Stimulated activated naive B cell treated with anti-CD40 and anti-IgM and Interleukin-4, amounts not matched to agents 10 μg/mL and 1 μg/mL and 100 μg/mL, for 72 hours (primary cell): Measurements from ENCODE around the gene AMIGO3.
"Not testable (repeated sequence)": the region's sequence is repeated elsewhere in the genome, so short reads cannot be mapped to it uniquely, and the experiment has no call there.

ENCODE experiments used
- ATAC-seq, 2 donors: fragments of 150-1000 bp; cut with Tn5 transposase; replicated peaks; 2 replicates each; pipeline ENCODE4 v1.10.0; 2021; ENCODE audit warnings: moderate library complexity in 1 of 2
- DNase-seq: peaks from one replicate; pipeline ENCODE4 v3.0.0; 2021
- H3K27ac Mint-ChIP-seq: one replicate; pipeline ENCODE4 v1.8.0; 2022; ENCODE audit warnings: mild to moderate bottlenecking, mixed read lengths
- H3K27me3 Mint-ChIP-seq, 2 donors: one replicate each; pipeline ENCODE4 v1.8.0; 2022; ENCODE audit warnings: mixed read lengths in 2 of 2
- H3K36me3 Mint-ChIP-seq, 2 donors: one replicate each; pipeline ENCODE4 v1.8.0; 2022; ENCODE audit warnings: mixed read lengths in 2 of 2, mild to moderate bottlenecking in 1 of 2
- H3K4me1 Mint-ChIP-seq, 2 donors: one replicate each; pipeline ENCODE4 v1.8.0; 2022; ENCODE audit warnings: mixed read lengths in 2 of 2, mild to moderate bottlenecking in 1 of 2
- H3K4me3 Mint-ChIP-seq, 2 donors: one replicate each; pipeline ENCODE4 v1.8.0; 2022; ENCODE audit warnings: mild to moderate bottlenecking in 2 of 2, mixed read lengths in 2 of 2, moderate library complexity in 1 of 2
- H3K9me3 Mint-ChIP-seq, 2 donors: one replicate each; pipeline ENCODE4 v1.8.0; 2022; ENCODE audit warnings: mixed read lengths in 2 of 2, mild to moderate bottlenecking in 1 of 2

The AMIGO3 gene

GRCh38 chr3:49694409-49695070 lies 24.9 kb downstream of the AMIGO3 start:
- peaks cover 15 to 28% of the 10 kb centered on the region in 2 donors for H3K36me3 Mint-ChIP-seq
- DNase-seq, H3K27ac Mint-ChIP-seq, H3K9me3 Mint-ChIP-seq, ATAC-seq, H3K27me3 Mint-ChIP-seq, H3K4me3 Mint-ChIP-seq: not testable (repeated sequence)
- peaks cover 17 to 28% of the 10 kb centered on the region in 2 donors for H3K4me1 Mint-ChIP-seq

GRCh38 chr3:49691481-49691880 lies 28.0 kb downstream of the AMIGO3 start:
- Mint-ChIP-seq H3K4me1 (peaks cover 24 to 50% of the 10 kb centered on the region in 2 donors), H3K27ac (peak overlapping the region; percentile 62)
- H3K36me3 Mint-ChIP-seq, DNase-seq, H3K9me3 Mint-ChIP-seq, ATAC-seq, H3K27me3 Mint-ChIP-seq, H3K4me3 Mint-ChIP-seq: not testable (repeated sequence)

DNA sequence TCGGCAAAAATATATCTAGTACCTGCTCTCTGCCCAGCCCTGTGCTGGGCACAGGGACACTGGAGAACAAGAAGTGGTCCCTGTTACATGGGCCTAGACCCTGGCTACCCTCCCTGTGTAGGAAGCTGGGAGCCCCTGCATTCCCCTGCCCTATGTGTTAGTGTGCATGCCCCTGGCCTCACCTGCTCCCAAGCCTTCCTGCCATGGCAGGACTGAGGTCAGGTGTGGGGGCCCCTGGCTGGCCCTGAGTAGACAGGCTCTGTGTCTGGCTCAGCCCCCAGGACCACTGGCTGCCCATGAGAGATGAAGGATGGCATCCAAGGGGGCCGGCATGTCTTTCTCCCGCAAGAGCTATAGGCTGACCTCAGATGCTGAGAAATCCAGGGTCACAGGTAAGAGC lies 28.6 kb downstream of the AMIGO3 start:
- peaks cover 24 to 56% of the 10 kb centered on the region in 2 donors for H3K4me1 Mint-ChIP-seq
- H3K27me3 Mint-ChIP-seq, H3K9me3 Mint-ChIP-seq, DNase-seq, H3K36me3 Mint-ChIP-seq, ATAC-seq: not testable (repeated sequence)
- H3K27ac Mint-ChIP-seq = peak overlapping the region; percentile 25
- H3K4me3 Mint-ChIP-seq = peak overlapping the region; percentile 19 to 98

GRCh38 chr3:49689908-49690624 lies 29.4 kb downstream of the AMIGO3 start:
- H3K36me3 Mint-ChIP-seq, DNase-seq, H3K9me3 Mint-ChIP-seq, H3K27me3 Mint-ChIP-seq, ATAC-seq: not testable (repeated sequence)
- peaks cover 28 to 58% of the 10 kb centered on the region in 2 donors for H3K4me1 Mint-ChIP-seq
- peak overlapping the region; percentile 98 to 99 for H3K4me3 Mint-ChIP-seq
- peak overlapping the region; percentile 93 for H3K27ac Mint-ChIP-seq

- H3K27me3 Mint-ChIP-seq = peaks cover 5% of the 10 kb centered on the region in 2 donors
- H3K9me3 Mint-ChIP-seq = no peaks in the 10 kb centered on the region
- H3K4me3 Mint-ChIP-seq = peak within 1 kb of the TSS; percentile 98 to 99
- ATAC-seq (peak; percentile 67 to 80), DNase-seq (peak; percentile 90)
- H3K36me3 Mint-ChIP-seq = peaks cover 16% of the 10 kb centered on the region in 2 donors
- H3K27ac Mint-ChIP-seq = peak within 1 kb of the TSS; percentile 93
- peaks cover 27 to 59% of the 10 kb centered on the region in 2 donors for H3K4me1 Mint-ChIP-seq
Measured at GRCh38 chr3:49689046-49689907, 30.2 kb downstream of the AMIGO3 start, which contains the start of the genes MST1 and RNF123. Gene MST1, minus strand, starts transcription at chr3:49689474. Its CDS starts 783 bp downstream, at chr3:49688691. Gene RNF123, plus strand, starts transcription at chr3:49689557. Its CDS starts 1,609 bp downstream, at chr3:49691166.

DNA sequence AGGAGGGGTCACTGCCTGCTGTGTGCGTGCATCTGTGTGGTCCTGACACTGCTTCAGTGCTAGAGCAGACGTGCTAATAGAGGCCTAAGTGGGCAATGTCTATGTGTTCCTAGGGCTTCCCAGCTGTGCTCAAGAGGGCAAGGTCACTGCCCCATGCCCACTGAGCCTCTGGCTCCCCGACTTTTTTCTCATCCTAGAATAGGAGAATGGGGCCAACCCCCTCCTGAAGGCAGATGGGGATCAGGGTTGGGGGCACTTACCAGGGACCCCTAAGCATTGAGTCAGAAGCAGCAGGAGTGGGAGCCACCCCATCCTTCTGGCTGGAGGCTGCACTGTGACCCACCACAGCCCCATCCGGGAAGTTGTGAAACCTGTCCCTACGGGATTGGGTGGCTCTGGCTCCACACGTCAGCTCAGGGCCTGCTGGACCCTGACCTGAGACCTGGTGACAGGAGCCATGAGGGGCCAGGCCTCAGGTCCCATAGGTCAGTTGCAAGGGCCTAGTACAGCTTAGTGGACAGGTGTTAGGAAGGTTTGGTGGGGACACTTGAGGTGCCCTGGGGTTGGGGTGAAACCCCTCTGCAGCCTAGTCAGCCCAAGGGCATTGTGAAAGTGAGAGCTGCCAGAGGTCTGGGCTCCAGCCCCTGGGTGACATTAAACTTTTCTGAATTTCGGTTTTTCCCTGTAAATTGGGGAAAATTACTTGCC lies 31.0 kb downstream of the AMIGO3 start:
- peaks cover 26 to 59% of the 10 kb centered on the region in 2 donors for H3K4me1 Mint-ChIP-seq
- ATAC-seq = peak; percentile 2 to 5
- peak overlapping the region; percentile 98 to 99 for H3K4me3 Mint-ChIP-seq
- H3K9me3 Mint-ChIP-seq, DNase-seq, H3K27me3 Mint-ChIP-seq: not testable (repeated sequence)
- peak overlapping the region; percentile 93 for H3K27ac Mint-ChIP-seq
- H3K36me3 Mint-ChIP-seq = peaks cover 21% of the 10 kb centered on the region in 2 donors

DNA sequence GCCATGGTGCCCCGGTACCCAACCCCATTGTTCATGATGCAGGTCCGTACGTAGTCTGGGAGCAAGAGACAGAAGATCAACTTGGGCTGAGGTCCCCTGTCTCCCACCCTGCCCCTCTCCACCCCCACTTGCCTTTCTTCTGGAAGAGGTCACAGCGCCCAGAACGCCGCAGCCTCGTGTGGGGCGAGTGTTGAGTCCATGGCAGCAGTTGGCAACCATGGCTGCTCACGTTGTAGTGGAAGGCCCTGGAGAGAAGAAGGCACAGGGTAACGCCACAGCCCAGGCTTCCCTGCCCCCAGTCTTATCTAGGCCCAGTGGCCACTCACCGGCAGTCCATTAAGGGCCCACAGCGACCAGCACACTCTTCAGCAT lies 32.1 kb downstream of the AMIGO3 start:
- not testable (repeated sequence) for DNase-seq, H3K27me3 Mint-ChIP-seq, H3K27ac Mint-ChIP-seq, ATAC-seq, H3K9me3 Mint-ChIP-seq
- Mint-ChIP-seq H3K4me3 (peak overlapping the region in 1 of 2 donors; percentile 76), H3K36me3 (peaks cover 24 to 26% of the 10 kb centered on the region in 2 donors), H3K4me1 (peaks cover 24 to 59% of the 10 kb centered on the region in 2 donors)

DNA sequence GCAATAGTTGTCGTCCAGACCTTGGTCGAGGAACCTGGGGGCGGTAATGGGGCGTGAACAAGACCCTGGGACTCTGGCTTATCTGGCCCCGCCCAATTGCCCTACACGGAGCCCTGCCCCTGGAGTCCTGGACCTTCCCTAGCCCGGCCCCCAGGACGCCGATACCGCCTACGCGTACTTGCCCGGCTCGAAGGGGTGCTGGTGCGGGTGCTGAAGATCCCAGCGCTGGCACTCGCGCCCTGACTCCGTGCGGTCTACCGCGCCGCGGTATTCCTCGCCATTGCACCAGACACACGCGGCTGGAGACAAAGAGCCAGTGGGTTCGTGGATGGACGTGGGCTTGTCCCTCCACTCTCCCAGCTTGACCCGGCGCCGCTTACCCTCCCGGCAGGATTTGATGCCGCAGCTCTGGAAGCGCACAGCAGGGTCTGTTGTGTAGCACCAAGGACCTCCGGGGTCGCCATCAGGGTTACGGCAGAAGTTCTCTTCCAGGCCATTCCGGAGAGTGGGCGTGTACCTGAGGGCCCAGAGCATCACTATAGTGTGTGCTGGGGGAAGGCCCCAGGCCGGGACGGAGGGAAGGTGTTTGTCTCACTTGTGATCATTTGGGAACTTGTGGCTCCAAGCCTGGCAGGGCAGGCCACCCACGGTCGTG lies 32.6 kb downstream of the AMIGO3 start:
- H3K27ac Mint-ChIP-seq, H3K9me3 Mint-ChIP-seq, H3K27me3 Mint-ChIP-seq: not testable (repeated sequence)
- peaks cover 26% of the 10 kb centered on the region in 2 donors for H3K36me3 Mint-ChIP-seq
- peaks cover 24 to 59% of the 10 kb centered on the region in 2 donors for H3K4me1 Mint-ChIP-seq
- ATAC-seq (peak; percentile 33 to 37), DNase-seq (peak; percentile 47)
- peak overlapping the region; percentile 73 to 76 for H3K4me3 Mint-ChIP-seq

- H3K27ac Mint-ChIP-seq, H3K9me3 Mint-ChIP-seq, H3K27me3 Mint-ChIP-seq, DNase-seq: not testable (repeated sequence)
- Mint-ChIP-seq H3K4me3 (peak overlapping the region; percentile 73 to 76), H3K36me3 (peaks cover 26% of the 10 kb centered on the region in 2 donors), H3K4me1 (peaks cover 24 to 55% of the 10 kb centered on the region in 2 donors)
- peak in 1 of 2 donors; percentile 20 for ATAC-seq
Measured at GRCh38 chr3:49686346-49686745, 33.1 kb downstream of the AMIGO3 start.

DNA sequence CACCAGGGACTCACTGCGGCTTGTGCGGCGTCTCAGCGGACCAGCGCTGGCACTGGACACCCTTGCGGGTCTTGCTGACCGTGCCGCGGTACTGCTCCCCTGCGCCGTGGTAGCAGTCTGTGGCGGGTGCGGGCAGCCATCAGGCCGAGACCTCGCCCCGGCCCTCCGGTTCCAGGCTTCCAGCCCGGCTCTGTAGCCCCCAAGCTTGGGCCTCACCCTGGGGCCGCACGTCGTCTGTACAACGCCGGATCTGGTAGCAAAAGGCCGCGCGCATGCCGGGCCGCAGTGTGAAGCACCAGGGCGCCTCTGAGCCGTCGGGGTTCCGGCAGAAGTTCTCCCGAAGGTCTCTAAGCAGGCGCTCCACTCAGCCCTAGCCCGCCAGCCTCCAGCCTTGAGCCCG lies 33.6 kb downstream of the AMIGO3 start:
- Mint-ChIP-seq H3K36me3 (peaks cover 27% of the 10 kb centered on the region in 2 donors), H3K4me1 (peaks cover 22 to 55% of the 10 kb centered on the region in 2 donors)
- not testable (repeated sequence) for H3K9me3 Mint-ChIP-seq, DNase-seq, H3K4me3 Mint-ChIP-seq, H3K27ac Mint-ChIP-seq, H3K27me3 Mint-ChIP-seq
- ATAC-seq = peak in 1 of 2 donors; percentile 3

- not testable (repeated sequence) for H3K27me3 Mint-ChIP-seq, H3K27ac Mint-ChIP-seq, DNase-seq, H3K9me3 Mint-ChIP-seq, ATAC-seq
- Mint-ChIP-seq H3K4me3 (peak overlapping the region; percentile 50 to 64), H3K36me3 (peaks cover 34% of the 10 kb centered on the region in 2 donors), H3K4me1 (peaks cover 24 to 55% of the 10 kb centered on the region in 2 donors)
Measured at GRCh38 chr3:49685103-49685502, 34.4 kb downstream of the AMIGO3 start.

DNA sequence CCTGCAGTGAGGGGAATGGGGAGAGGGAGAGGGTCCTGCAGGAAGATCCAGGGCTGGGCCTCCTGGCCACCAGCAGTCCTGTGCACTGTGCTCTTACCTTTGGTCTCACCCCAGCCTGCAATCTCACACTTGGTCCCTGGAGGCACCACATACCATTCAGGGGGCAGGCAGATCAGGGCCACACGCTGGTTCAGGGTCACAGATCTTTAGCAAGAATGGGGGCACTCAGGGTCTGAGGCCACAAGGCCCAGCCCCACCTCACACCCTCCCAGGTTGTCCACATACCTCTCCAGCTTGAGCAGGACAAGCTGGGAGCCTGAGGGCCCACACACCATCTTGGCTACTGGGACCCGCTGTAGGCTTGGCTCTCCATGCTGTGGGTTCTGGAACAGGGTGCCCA lies 35.0 kb downstream of the AMIGO3 start:
- H3K4me1 Mint-ChIP-seq = peaks cover 24 to 54% of the 10 kb centered on the region in 2 donors
- H3K27ac Mint-ChIP-seq, H3K9me3 Mint-ChIP-seq, ATAC-seq, H3K27me3 Mint-ChIP-seq, DNase-seq, H3K4me3 Mint-ChIP-seq: not testable (repeated sequence)
- H3K36me3 Mint-ChIP-seq = peaks cover 39 to 41% of the 10 kb centered on the region in 2 donors

- Mint-ChIP-seq H3K27ac (no peak overlapping the region), H3K4me3 (no peak overlapping the region), H3K36me3 (peaks cover 44 to 46% of the 10 kb centered on the region in 2 donors), H3K27me3 (peaks cover 5% of the 10 kb centered on the region in 2 donors), H3K9me3 (no peaks in the 10 kb centered on the region), H3K4me1 (peaks cover 22 to 41% of the 10 kb centered on the region in 2 donors)
- no peak for DNase-seq
- ATAC-seq = no peak
Measured at GRCh38 chr3:49683162-49683561, 36.3 kb downstream of the AMIGO3 start.
